ENCODE data around the gene AGBL1.

Gene AGBL1

GRCh38 chr15:86164232-86164898 lies 84.7 kb downstream of the AGBL1 start:
- no peak overlapping the region for H3K4me3 ChIP-seq (ENCODE audit: low read depth, low read length)
- in situ Hi-C loops (cut with HindIII; ENCODE audit: low sequenced_read_pairs): no loop called here
- DNase-seq (ENCODE audit: low read depth, low spot score): no peak
- TF ChIP-seq, protein P1, sequence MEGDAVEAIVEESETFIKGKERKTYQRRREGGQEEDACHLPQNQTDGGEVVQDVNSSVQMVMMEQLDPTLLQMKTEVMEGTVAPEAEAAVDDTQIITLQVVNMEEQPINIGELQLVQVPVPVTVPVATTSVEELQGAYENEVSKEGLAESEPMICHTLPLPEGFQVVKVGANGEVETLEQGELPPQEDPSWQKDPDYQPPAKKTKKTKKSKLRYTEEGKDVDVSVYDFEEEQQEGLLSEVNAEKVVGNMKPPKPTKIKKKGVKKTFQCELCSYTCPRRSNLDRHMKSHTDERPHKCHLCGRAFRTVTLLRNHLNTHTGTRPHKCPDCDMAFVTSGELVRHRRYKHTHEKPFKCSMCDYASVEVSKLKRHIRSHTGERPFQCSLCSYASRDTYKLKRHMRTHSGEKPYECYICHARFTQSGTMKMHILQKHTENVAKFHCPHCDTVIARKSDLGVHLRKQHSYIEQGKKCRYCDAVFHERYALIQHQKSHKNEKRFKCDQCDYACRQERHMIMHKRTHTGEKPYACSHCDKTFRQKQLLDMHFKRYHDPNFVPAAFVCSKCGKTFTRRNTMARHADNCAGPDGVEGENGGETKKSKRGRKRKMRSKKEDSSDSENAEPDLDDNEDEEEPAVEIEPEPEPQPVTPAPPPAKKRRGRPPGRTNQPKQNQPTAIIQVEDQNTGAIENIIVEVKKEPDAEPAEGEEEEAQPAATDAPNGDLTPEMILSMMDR (IDR thresholded peaks at IDR 0.05; ENCODE audit: low read depth, low read length): no peak

DNA sequence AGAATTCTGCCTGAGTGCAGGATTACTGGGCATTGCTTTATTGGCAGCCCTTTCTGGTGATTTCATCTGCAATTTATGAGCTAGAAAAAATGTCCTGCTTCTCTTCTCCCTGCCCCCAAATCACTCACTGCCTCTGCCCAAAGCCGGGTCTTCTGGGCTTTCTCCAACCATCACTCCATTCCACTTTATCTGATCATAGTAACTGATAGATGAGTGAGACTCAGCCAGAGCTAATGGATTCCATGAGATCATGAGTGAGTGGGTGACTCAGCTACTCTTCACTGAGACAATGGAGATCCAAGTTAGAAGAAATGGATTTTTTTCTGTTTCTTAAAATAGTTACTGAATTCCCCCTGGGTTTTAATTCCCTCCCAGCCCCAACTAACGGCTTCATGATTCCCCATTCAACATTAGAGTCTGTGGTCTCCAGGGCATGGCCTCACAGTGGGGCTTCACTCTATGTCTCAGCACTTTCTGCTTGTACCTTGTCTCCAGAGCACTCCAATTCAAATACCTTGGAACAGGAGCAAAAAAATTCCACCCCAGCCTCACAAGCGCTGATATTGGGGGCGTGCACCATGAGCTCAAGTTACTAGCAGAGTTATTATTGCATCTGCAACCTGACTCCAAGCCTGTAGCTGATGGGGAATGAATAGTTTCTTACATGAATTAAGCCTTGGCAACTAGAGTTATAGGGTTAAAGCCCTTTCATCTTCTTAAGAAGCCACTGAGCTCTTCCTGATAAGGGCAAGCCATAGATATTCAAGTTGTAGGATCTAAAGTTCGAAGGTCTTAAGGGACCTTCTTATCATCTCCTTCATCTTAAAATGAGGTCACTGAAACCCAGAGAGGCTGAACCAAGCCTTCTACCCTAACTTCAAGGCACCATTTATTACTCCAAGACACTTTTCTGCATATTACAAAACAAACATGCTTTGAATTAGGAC lies 85.9 kb downstream of the AGBL1 start:
- in situ Hi-C loops (cut with HindIII; ENCODE audit: low sequenced_read_pairs): no loop called here
- peak; percentile 6 for DNase-seq (ENCODE audit: low read depth, low spot score)
- TF ChIP-seq, protein P1 (IDR thresholded peaks at IDR 0.05; ENCODE audit: low read depth, low read length): no peak
- H3K4me3 ChIP-seq (ENCODE audit: low read depth, low read length): no peak overlapping the region

GRCh38 chr15:86167841-86168240 lies 88.2 kb downstream of the AGBL1 start:
- in situ Hi-C loops (cut with HindIII; ENCODE audit: low sequenced_read_pairs): no loop called here
- DNase-seq (ENCODE audit: low read depth, low spot score): no peak
- no peak overlapping the region for H3K4me3 ChIP-seq (ENCODE audit: low read depth, low read length)
- TF ChIP-seq, protein P1 (IDR thresholded peaks at IDR 0.05; ENCODE audit: low read depth, low read length): no peak

- no peak for DNase-seq (ENCODE audit: low read depth, low spot score)
- TF ChIP-seq, protein P1 (IDR thresholded peaks at IDR 0.05; ENCODE audit: low read depth, low read length): no peak
- in situ Hi-C loops (cut with HindIII; ENCODE audit: low sequenced_read_pairs): no loop called here
- H3K4me3 ChIP-seq (ENCODE audit: low read depth, low read length): no peak overlapping the region
These were observed 99.2 kb downstream of the AGBL1 start for GRCh38 chr15:86178845-86179244.

DNA sequence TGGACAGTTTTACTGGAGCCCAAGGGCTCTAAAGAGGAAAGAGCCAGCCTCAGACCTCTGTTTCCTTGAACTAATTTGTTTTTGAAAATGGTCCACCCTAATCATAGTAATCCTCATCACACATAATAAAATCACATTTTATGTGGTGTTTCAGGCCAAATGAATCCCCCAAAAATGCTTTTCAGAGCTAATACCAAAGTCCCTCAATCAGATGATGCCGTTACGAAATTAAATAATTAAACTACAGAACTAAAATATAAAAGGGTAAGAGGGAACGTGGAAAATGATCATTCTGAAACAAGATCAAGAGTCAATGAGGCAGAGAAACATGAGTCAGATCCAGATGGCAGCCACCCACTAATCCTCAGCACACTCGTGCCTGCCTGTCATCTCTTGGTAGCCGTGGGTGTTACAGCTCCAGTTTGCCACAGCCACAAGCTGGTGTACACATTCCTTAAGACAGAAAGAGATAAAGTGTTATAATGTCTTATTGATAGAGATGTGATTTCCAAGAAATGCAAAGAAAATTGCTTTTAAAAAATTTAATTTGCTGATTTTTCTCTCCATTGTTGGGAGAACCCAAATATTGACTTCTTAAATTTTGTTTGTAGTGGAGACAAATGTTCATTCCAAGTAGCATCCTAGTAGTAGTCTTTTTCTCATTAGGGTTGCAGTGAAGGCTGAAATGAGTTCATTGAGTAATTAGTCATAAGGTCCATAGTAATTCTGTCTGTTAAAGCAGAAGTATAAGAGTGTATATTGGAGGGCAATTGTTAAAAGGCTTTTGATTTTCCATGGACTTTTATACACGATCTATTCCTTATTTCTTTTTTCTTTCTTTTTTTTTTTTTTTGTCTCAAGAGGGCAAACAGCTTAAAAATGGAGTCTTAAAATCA lies 104.2 kb downstream of the AGBL1 start:
- no peak for DNase-seq (ENCODE audit: low read depth, low spot score)
- TF ChIP-seq, protein P1 (IDR thresholded peaks at IDR 0.05; ENCODE audit: low read depth, low read length): no peak
- in situ Hi-C loops (cut with HindIII; ENCODE audit: low sequenced_read_pairs): no loop called here
- no peak overlapping the region for H3K4me3 ChIP-seq (ENCODE audit: low read depth, low read length)

All from astrocyte of the spinal cord (primary cell).